HG02642 (cell line): Measurements from ENCODE around the gene CD8A.
"Not testable (repeated sequence)": the region's sequence is repeated elsewhere in the genome, so short reads cannot be mapped to it uniquely, and the experiment has no call there.

ENCODE experiments used
- ATAC-seq: cut with Tn5 transposase; IDR thresholded peaks from one replicate; pipeline ENCODE4 v1.9.1; 2021; ENCODE audit warnings: mild to moderate bottlenecking; ENCODE audit not compliant: unreplicated experiment, poor library complexity

Gene CD8A

GRCh38 chr2:86744152-86744551, 46.6 kb downstream of the CD8A start:
- ATAC-seq = no peak

- ATAC-seq = not testable (repeated sequence)
Observed at GRCh38 chr2:86741889-86742498, 48.7 kb downstream of the CD8A start.

GRCh38 chr2:86739889-86740288, 50.8 kb downstream of the CD8A start:
- not testable (repeated sequence) for ATAC-seq

GRCh38 chr2:86739485-86739884, 51.2 kb downstream of the CD8A start:
- ATAC-seq = not testable (repeated sequence)

- ATAC-seq = not testable (repeated sequence)
Observed at GRCh38 chr2:86734896-86735295, 55.8 kb downstream of the CD8A start.
